Kidney (tissue), 14 donors: ENCODE data around the gene SHCBP1L. TPM values are rescaled to one million over a fixed set of nuclear protein-coding genes. Genes with fewer than 3 reads are reported as not detected.

ENCODE experiments used
- DNase-seq, 5 donors: peaks; one replicate each; pipeline ENCODE4 v3.0.0-alpha.2; 2013 to 2020
- FAIRE-seq: peaks from 2 replicates; lab custom pipeline; 2012; peaks lifted over from hg19 to GRCh38; lab: Jason Lieb, UNC
- H3K27ac ChIP-seq, 2 donors: one replicate each; pipeline ENCODE4 v1.7.0; 2013; ENCODE audit warnings: low read depth in 2 of 2, low read length in 2 of 2, inconsistent platforms in 1 of 2
- H3K27me3 ChIP-seq: one replicate; pipeline ENCODE4 v1.7.1; 2013; ENCODE audit warnings: low read length, inconsistent platforms; ENCODE audit not compliant: control insufficient read depth, insufficient read depth
- H3K36me3 ChIP-seq, 3 donors: one replicate each; pipeline versions ENCODE4 v1.7.0 to v1.7.1; 2013; ENCODE audit warnings: low read length in 3 of 3, control low read depth in 1 of 3, inconsistent platforms in 1 of 3; ENCODE audit not compliant: insufficient read depth in 3 of 3, control insufficient read depth in 2 of 3
- H3K4me1 ChIP-seq, 3 donors: one replicate each; pipeline versions ENCODE4 v1.7.0 to v1.7.1; 2013; ENCODE audit warnings: low read length in 3 of 3, inconsistent platforms in 1 of 3, low read depth in 1 of 3; ENCODE audit not compliant: control insufficient read depth in 2 of 3, insufficient read depth in 2 of 3
- H3K4me3 ChIP-seq, 3 donors: one replicate each; pipeline versions ENCODE4 v1.7.0 to v1.8.1; 2013; ENCODE audit warnings: low read length in 3 of 3, control low read depth in 1 of 3, inconsistent platforms in 1 of 3
- H3K9ac ChIP-seq, 3 donors: one replicate each; pipeline versions ENCODE4 v1.7.0 to v1.7.1; 2013; ENCODE audit warnings: low read length in 3 of 3, control low read depth in 1 of 3, inconsistent platforms in 1 of 3
- H3K9me3 ChIP-seq, 3 donors: one replicate each; pipeline versions ENCODE4 v1.7.0 to v1.7.1; 2013; ENCODE audit warnings: low read length in 3 of 3, control low read depth in 1 of 3, inconsistent platforms in 1 of 3; ENCODE audit not compliant: control insufficient read depth in 2 of 3, insufficient read depth in 1 of 3
- CTCF ChIP-seq: IDR thresholded peaks from 3 replicates; pipeline ENCODE4 v1.5.1; 2012; ENCODE audit warnings: mild to moderate bottlenecking, moderate library complexity, borderline replicate concordance; ENCODE audit not compliant: insufficient read depth; ENCODE audit errors: extremely low read depth
- intact Hi-C: fragments of 100-400 bp; cut with DNase I; formaldehyde crosslinking; loops from one replicate; pipeline ENCODE4 v1.11.1; 2022
- polyA plus RNA-seq: library from polyadenylated mRNA; stranded (reverse); fragments of 350-450 nt; fragmentation: Illumina TruSeq; extraction: RNeasy Lipid Tissue Mini Kit (QIAGEN cat#74804); gene quantifications from one replicate; pipeline ENCODE4 v1.2.3, GENCODE V29; 2014; ENCODE audit warnings: low read depth, low replicate concordance; ENCODE audit not compliant: insufficient read depth
- total RNA-seq: library from RNA; stranded (reverse); fragmentation: NEBNext Ultra II Directional; extraction: Animal tissue kit (Norgen Biotek cat#: 25700); gene quantifications from one replicate; pipeline ENCODE4 v1.2.1, GENCODE V29; 2021
- donor health status: control.
- donor health status: control.
- donor health status: control.
- donor health status: control.
- donor health status: control.
- donor health status: DM: yes; HTN: yes; CAD: no.
- donor health status: Normal renal cell carcinoma (clear cell type).

The SHCBP1L gene
- total and polyA plus RNA-seq, 2 donors from 2014 or later: not detected

- no peak for DNase-seq
- Histone ChIP-seq H3K27me3 (no peaks in the 10 kb centered on the region), H3K4me1 (peaks cover 0 to 4% (median 0%) of the 10 kb centered on the region in 3 donors), H3K9me3 (no peaks in the 10 kb centered on the region), H3K9ac (no peak overlapping the region), H3K36me3 (no peaks in the 10 kb centered on the region), H3K27ac (no peak overlapping the region), H3K4me3 (no peak overlapping the region)
- intact Hi-C loops: no loop called here
- FAIRE-seq: no peak
- TF ChIP-seq CTCF: no peak
Measured at GRCh38 chr1:182957902-182958395, 5.0 kb upstream of the SHCBP1L start.

- no peak for TF ChIP-seq CTCF
- DNase-seq (no peak), FAIRE-seq (no peak)
Measured at GRCh38 chr1:182956708-182957365, 3.9 kb upstream of the SHCBP1L start.

GRCh38 chr1:182955596-182956588 is 2.9 kb upstream of the SHCBP1L start:
- TF ChIP-seq CTCF: no peak
- H3K4me3 ChIP-seq: no peak overlapping the region
- FAIRE-seq (no peak), DNase-seq (peak in 1 of 5 donors; percentile 32)
- H3K4me1 ChIP-seq: peaks cover 0 to 2% (median 0%) of the 10 kb centered on the region in 3 donors
- H3K9ac ChIP-seq: no peak overlapping the region
- H3K36me3 ChIP-seq: no peaks in the 10 kb centered on the region
- H3K27ac ChIP-seq: no peak overlapping the region
- H3K9me3 ChIP-seq: no peaks in the 10 kb centered on the region
- intact Hi-C loops: no loop called here
- H3K27me3 ChIP-seq: peaks cover 5% of the 10 kb centered on the region

More at GRCh38 chr1:182956708-182957365, 3.9 kb upstream of the SHCBP1L start:
- no peaks in the 10 kb centered on the region for H3K9me3 ChIP-seq
- H3K36me3 ChIP-seq: no peaks in the 10 kb centered on the region
- H3K9ac ChIP-seq: no peak overlapping the region
- H3K27me3 ChIP-seq: peaks cover 5% of the 10 kb centered on the region
- intact Hi-C loops: no loop called here
- H3K4me3 ChIP-seq: no peak overlapping the region
- H3K4me1 ChIP-seq: peaks cover 0 to 2% (median 0%) of the 10 kb centered on the region in 3 donors
- H3K27ac ChIP-seq: no peak overlapping the region
